ENCODE results near the gene FUT2.
A peak's percentile ranks its signal among the peaks of the same experiment; 100 is the strongest.
"Not testable (repeated sequence)": the region's sequence is repeated elsewhere in the genome, so short reads cannot be mapped to it uniquely, and the experiment has no call there.

The FUT2 gene

DNA sequence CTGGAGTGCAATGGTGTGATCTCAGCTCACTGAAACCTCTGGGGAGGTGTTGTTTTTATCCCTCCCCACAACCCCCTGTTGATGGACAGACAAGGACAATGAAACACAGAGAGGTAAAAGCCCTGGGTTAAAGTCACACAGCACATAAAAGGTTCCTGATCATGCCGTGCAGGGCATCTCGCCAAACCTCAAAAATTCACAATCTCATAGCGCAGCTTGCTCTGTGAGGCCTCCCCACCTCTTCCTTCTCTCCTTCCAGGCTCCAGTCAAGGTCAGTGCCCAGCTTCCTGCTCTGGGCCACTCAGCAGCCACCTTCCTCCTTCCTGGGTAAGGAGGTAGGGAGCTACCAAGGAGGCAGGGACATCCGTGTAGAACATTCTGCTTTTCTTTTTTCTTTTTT is 2.3 kb downstream of the FUT2 start:
- DNase-seq = no peak

DNA sequence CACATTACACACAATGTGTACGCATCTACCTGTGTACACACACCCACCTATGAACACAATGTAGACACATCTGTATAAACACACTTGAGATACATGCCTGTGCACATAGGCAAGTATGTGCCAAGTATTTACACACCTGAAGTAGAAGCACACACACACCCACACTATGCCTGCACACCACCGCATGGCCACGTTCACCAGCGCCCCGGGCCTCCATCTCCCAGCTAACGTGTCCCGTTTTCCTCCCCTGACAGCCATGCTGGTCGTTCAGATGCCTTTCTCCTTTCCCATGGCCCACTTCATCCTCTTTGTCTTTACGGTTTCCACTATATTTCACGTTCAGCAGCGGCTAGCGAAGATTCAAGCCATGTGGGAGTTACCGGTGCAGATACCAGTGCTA is 6.9 kb downstream of the FUT2 start:
- DNase-seq = no peak

DNA sequence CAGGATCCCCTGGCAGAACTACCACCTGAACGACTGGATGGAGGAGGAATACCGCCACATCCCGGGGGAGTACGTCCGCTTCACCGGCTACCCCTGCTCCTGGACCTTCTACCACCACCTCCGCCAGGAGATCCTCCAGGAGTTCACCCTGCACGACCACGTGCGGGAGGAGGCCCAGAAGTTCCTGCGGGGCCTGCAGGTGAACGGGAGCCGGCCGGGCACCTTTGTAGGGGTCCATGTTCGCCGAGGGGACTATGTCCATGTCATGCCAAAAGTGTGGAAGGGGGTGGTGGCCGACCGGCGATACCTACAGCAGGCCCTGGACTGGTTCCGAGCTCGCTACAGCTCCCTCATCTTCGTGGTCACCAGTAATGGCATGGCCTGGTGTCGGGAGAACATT is 7.5 kb downstream of the FUT2 start:
- no peak for DNase-seq

DNA sequence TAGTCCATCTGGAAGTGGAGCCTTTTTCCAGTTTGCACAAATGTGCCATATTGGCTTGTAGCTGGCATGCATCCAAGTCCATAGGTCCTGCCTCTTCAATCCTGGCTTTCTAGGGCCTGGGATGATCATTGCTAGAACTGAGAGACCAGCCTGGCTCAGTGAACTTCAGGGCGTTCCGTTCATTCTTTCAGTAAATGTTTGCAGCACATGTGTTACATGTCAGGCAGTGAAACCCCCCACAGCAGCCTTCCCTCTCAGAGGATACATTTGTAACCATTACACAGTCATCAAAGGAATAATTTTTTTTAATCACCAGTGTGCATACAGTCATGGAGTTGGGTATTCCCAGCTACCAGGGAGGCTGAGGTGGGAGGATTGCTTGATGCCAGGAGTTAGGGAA is 9.7 kb downstream of the FUT2 start:
- no peak for DNase-seq

DNA sequence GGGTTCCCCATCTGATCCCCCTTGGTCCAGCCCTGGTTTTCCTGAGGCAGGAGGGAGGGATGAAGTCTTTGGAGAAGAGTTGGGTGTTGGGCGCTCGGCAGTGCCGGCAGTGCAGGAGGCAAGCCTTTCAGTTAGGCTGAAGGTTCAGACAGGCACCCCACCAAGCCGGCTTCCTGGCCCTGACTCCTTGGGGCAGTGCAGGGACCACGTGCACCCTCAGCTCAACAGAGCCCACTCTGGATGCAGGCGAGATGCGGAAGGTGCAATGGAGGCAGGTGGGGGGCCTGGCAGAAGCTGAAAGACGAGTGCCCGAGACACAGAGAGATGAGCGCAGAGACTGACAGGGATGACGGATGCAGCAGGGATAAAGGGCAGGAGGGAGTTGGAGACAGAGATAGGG is 12.7 kb downstream of the FUT2 start:
- no peak for DNase-seq

DNA sequence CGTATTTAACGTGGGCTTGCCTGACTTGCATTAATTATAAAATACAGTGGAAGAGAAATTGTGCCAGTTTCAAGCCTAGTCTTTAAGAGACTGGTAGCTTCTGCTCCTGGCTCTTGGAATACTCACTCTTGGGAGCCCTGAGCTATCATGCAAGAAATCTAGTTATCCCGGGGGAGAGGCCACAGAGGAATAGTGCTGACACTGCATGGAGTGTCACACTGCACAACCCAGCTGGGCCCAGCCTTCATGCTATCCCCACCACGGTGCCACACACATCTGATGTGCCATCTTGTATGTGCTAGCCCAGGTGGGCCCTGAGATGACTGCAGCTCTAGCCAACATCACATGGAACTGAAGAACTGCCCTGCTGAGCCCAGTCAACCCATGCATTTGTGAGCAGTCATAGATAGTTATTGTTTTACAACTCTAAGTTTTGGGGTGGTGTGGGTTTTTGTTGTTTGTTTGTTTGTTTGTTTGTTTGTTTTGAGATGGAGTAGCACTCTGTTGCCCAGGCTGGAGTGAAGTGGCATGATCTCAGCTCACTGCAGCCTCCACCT is 15.4 kb downstream of the FUT2 start:
- DNase-seq = no peak

DNA sequence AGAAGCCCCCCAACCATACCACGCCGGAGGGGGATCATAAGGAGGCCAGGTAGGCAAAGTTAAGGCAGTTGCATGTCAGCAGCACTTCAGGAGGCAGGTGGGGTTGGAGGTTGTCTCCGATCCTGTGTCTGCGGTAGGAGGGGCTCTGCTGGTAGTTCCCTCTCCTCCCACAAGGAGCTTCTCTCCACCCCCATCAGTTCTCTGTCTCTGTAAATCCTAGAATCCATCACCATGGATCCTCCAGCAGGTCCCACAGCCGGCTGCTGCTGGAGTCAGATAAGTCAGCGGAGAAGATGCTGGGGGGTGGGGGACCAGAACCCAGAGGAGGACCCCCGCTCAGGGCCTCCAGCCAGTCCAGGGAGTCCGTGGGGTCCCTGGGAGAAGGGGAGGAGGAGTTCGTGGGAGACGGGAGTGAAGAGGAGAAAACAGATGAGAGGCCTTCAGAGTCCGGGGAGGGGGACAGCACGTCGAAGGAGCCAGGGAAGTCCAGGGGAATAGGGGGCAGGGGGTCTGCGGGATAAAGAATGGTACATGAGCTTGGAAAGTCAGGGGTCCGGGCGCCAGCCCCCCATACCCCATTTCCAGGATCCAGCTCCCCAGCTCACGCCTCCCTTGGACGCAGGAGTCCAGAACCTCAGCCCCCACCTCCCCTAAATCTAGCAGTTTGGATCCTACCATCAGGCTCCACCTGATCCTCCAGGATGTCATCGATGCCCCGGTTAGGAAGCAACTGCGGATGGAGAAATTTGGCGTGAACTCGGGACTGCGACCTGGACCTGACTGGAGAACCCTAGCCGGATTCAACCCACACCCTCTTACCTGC is 17.5 kb downstream of the FUT2 start:
- DNase-seq = peak in 4 of 56 donors; percentile 29 to 58 (median 46)

DNA sequence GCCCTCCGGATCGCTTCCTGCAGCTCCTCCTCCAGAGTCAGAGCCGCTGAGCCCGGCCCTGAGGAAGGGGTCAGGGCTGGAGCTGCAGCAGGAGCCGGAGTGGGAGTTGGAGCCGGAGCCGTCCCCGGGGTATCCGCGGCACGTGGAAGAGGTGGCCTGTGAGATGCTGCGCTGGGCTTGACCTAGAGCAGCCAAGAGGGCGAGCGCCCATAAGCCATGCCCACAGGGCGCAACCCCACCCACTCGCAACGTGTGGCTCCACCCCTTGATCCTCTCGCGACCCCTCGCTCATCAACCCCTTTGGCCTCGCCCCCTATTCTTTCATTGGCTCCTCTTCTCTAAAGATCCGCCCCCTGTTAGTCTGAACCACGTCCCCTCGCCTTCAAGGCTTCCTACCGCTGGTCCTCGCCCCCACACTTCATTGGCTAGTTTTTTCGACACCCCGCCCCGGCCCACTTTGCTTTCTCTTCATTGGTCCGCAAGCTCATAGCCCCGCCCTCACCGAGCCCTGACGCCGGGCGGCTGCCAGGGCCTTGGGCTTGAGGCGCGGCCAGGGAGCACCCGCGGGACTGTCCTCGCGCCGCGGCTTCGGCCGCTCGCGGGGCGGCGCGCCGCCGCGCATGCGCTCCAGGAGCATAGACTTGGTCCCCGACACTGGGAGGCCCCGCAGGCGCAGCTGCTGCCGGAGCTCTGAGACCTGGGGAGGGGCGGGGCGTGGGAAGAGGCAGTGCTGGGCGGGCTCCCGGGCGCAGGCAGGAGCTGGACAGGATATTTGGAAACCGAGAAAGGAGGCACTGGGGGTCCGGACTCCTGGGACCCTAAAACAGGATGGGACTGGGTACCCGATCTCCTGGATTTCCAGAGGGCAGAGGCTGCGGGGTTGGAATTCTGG is 18.3 kb downstream of the FUT2 start:
- DNase-seq = peak; percentile 86 to 100 (median 99)

DNA sequence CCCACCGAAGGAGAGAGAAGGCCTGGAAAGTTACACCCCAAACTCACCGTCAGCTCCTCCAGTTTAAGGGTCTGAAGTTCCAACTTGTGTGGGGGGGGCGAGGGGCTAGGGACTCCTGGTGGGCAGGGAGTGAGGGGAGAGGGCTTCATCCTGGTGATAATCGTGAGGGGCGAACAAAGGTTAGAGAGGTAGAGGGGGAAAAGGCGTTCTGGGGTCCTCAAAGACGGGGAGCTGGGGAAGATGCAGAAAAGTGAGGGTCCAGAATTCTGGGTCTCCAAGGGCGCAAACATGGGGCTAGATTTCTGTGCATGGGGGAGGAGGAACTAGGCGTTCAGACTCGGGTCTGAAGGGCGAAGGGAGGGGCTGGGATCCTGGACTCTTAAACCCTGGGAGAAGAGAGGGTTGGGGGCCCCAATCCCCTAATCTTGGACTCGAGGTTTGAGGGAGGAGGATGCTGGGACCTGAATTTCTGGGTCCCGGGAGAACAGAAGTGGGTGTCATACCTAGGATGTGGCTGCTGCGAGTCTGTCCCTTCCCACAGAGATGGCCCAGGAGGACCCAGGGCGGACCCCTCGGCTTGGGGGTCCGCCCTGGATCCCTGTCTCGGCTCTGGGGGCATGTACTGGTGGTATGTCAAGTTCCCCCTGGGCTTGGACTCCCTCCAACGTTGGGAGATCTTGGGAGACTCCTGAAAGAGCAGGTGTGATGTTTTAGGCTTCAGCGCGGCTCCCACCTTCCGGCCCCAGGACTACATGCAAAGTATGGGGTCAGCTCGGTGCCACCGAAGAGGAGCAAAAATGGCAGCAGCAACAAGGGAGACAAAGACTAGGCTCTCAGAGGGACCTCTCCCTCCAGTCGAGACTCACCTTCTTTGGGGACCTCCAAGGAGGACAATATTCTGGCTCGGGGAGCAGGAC is 19.2 kb downstream of the FUT2 start:
- DNase-seq = peak in 1 of 56 donors; percentile 13

DNA sequence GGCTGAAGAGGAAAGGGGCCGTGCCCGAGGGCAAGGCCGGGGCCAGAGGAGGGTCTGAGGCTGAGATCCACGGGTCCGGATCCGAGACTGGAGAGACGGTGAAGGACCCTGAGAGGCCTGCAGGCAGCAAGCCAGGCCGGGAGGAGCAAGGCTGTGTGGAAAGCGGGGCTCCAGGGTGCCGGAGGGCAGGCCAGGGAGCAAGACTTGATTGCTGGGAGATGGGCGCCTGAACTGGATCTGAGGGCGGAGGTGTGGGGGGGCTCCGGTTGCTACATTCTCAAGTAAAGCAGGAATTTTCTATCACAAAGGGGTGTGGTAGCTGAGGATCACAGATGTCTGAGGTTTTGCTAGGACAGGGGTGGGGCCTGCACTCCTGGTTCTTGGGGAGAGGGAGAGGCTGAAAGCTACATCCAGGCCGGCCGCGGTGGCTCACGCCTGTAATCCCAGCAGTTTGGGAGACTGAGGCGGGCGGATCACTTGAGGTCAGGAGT is 20.0 kb downstream of the FUT2 start:
- DNase-seq = peak in 1 of 56 donors; percentile 27

DNA sequence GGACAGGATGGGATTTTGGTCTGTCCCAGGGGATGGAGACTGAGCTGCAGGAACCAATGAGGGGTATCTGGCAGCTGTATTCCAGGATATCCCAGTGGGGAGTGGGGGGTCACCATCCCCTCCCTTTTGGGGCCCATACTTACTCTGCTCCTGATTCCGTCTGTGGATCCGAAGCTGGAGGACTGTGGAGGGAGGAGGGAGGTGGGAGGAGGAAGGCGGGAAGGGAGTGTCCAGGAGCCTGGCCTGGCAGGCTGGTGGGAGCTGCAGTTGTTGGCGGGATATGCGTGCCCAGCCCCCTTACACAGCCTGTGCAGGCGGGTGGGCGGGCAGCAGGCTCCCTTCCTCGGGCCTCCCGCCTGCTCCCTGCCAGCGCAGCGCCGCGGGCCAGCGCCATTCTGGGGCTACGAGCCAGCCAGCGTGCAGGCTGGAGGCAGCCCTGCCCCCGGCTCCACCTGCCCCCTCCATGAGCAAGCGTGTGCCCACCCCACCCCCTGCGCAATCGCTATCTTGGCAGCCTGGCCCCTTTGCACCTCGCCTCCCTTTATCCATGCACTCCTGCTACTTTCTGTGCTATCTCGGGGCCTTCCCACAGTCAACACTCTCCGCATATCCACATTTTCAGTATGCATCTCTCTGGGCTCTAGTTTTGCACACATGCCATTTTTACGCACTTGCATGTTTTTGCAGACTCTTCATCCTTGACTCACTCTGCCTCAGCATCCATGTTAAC is 21.0 kb downstream of the FUT2 start:
- peak in 52 of 56 donors; percentile 8 to 81 (median 56) for DNase-seq

DNA sequence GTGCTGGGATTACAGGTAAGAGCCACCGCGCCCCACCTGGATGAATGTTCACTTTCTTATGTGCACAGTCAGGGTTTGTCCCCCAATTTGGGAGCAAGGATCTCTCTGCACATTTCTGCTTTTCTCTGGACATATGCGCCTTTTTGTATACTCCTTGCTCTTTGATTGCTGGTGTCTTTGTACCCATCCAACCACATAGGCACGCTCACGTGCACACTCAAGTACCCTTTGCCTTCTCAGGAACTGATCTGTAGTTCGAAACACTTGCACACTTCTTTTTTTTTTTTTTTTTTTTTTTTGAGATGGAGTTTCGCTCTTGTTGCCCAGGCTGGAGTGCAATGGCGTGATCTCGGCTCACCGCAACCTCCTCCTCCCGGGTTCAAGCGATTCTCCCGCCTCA is 22.3 kb downstream of the FUT2 start:
- not testable (repeated sequence) for DNase-seq

DNA sequence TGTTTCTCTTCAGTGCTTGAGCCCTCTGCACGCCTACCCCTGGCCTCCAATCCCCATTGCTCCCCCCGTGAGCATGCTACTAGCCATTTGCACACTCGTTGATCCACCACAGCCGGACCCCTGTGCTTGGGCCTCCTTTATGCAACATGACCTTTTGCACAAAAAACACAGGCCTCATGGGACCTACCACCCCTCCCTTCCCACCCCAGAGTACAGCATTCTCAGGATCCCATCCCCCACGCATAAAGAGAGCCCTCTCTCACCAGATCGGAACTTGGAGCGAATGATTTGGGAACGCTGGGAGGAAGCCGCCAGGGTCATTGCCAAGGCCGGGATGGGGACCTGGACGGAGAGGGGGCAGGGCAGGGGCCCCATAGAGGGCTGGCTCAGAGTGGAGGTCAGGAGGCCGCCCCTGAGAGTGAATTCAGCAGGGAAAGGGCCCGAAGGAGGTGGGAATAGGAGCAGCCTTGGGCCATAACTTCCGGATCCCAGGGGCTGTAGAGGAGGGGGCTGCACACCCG is 23.0 kb downstream of the FUT2 start:
- DNase-seq = no peak

DNA sequence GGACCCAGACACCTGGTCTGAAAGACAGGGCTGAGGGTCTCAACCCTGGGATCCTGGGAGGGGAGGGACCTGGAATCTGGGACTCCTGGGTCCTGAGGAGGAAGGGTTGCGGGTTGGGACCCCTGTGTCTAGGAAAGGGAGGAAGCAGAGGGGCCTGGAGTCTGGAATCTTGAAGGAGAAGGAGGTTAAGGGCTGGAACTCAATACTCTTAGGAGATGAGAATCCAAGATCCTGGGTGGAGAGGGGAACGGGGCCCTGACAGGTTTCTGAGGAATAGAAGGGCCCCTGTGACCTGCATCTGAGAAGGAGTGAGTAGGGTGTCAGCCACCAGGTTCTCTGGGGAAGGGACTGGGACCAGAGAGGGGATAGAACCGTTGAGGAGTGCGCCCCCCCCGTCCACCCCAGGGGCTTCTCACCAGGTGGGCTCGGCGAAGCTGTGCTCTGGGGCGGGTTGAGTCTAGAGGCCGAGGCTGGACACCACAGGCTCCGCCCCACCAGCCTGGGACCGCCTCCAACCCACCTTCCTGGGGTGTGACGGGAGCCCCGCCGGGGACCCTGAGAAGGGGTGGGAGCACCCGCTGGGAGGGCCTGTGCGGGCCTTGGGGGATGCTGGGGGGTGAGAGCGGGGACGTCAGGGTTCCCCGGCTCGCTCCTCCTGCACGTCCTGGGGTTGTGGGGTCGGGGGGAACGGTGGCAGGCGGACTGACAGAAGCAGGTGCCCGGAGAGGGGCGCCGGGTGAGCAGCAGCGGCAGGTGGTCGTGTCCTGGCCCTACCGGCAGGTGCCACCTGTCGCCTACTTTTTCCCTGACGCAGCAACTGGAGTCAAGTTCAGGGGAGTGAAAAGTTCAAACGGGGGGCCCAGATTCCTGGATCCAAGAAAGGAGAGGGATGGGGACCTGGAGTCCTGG is 23.7 kb downstream of the FUT2 start, which contains the start of gene MAMSTR:
TSS of gene MAMSTR (minus strand) at position 463 of the 909 bp plus-strand sequence. CDS start 694 bp downstream, outside the sequence.
- DNase-seq = no peak

DNA sequence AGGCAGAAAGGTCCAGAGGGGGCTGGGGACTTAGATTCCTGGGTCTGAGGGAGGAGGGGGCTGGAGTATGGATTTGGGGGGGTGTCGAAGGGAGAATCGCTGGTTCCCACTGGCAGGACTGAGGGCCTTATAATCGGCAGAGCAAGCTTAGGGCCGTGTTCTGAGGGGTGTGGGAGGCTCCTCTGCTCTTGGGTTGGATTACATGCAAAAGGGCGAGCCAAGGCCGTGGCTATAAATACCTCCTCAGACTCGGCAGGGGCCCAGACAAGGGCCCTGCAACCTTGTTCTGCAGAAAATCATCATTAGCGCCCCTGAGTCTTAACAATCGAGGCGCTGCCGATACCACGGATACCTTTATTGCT is 24.5 kb downstream of the FUT2 start:
- DNase-seq = no peak

DNA sequence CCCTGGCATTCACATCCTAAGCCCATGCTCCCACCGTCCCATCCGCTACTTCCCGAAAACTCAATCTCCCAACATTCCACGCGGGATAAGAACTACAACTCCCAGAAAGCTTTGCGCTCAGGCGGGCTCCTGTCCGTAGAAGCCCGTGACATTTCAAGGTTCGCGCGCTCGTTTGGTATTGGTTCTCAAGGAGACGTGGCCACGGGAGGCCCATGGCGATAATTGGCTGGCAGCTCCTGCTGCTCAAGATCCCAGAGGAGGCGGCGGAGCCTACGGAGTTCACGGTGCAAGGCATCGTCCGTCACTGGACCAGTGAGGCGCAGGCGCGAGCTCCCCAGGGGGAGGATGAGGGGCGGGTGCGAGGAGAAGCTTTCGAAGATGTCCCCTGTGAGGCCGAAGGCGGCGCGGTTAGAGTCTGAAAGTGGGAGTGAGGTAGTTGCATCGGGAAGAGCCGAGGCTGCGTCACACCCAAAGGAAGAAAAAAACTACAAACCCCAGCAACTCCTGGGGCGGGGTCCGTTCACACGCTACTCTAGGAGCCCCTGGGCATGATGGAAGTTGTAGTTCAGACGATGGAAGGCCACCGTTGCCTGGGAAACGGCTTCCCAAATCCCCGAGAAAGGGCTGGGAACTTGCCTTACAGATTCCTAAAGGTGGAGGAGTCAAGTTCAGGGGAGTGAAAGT is 25.0 kb downstream of the FUT2 start:
- peak; percentile 71 to 100 (median 98) for DNase-seq

DNA sequence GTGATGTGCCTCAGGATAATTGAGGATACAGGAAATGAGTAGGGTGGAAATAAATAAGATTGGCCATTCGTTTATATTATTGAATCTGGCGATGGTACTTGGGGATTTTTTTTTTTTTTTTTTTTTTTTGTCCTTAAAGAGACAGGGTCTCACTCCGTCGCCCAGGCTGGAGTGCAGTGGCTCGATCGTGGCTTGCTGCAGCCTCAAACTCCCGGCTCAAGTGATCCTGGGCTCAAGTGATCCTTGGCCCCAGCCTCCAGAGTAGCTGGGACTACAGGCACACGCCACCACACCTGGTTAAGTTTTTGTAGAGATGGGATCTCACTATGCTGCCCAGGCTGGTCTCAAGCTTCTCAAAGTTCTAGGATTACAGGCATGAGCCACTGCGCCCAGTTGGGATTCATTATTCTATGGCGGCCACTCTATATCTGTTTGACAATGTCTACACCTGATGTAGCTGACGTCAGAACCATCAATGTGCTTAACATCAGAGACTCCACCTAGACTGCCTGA is 26.5 kb downstream of the FUT2 start:
- no peak for DNase-seq

All from amygdala (tissue), 56 donors.